ENCODE measurements around the gene CRYBB3. TPM values are rescaled to one million over a fixed set of nuclear protein-coding genes. Genes with fewer than 3 reads are reported as not detected.

Gene CRYBB3
- total RNA-seq, 4 donors from 2014 or later = 0.65 TPM; not detected in 3

DNA sequence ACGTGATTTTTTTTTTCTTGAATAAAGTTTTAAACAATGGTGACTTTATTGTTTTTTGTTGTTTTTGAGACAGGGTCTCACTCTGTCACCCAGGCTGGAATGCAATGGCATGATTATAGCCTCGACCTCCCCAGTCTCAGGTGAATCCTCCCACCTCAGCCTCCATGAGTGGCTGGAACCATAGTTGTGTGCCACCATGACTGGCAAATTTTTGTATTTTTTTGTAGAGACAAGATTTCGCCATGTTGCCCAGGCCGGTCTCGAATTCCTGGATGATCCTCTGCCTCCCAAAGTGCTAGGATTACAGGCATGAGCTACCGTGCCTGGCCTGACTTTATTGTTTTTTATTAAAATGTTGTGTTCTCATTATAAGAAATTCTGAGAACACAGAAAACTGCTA is 12.2 kb upstream of the CRYBB3 start:
- WGBS, 2 donors = 83 to 84% methylated on average over 6 of the region's 6 CpGs
- TF ChIP-seq POLR2A (IDR thresholded peaks at IDR 0.05) = no peak
- TF ChIP-seq CTCF (IDR thresholded peaks at IDR 0.05) = no peak
- H3K4me3 ChIP-seq (ENCODE audit: low read depth, poor library complexity, severe bottlenecking) = no peak overlapping the region
- intact Hi-C loops (cut with DNase I; ENCODE audit: low total_unique reads) = no loop called here
- no peak for DNase-seq (ENCODE audit: low spot score in 2 of 2)

DNA sequence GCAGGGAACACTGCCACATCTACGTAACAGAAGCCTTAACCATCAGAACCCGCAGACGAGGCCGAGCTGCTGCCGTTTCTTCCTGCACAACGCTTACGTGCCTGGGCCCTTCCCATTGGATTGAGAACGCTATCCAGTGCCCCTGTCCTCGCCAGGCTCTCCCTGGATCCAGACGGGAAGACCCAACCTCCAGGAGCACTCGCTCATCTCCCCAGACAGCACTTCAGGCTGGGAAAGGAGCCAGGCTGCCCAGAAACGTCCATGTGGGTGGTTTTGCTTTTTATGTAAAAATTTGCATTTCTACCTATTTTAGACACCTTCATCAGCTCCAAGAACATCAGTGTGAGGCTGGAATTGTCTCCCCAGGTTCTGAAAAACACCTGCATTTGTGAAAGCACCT is 7.3 kb upstream of the CRYBB3 start:
- DNase-seq (ENCODE audit: low spot score in 2 of 2) = no peak
- intact Hi-C loops (cut with DNase I; ENCODE audit: low total_unique reads) = no loop called here
- TF ChIP-seq POLR2A (IDR thresholded peaks at IDR 0.05) (no peak), CTCF (IDR thresholded peaks at IDR 0.05) (no peak)
- no peak overlapping the region for H3K4me3 ChIP-seq (ENCODE audit: low read depth, poor library complexity, severe bottlenecking)
- WGBS, 2 donors = 82% methylated on average over 12 of the region's 12 CpGs

GRCh38 chr22:25193130-25193529 is 6.5 kb upstream of the CRYBB3 start:
- intact Hi-C loops (cut with DNase I; ENCODE audit: low total_unique reads) = no loop called here
- WGBS, 2 donors = 67 to 71% methylated on average over 4 of the region's 4 CpGs
- TF ChIP-seq CTCF (IDR thresholded peaks at IDR 0.05) (no peak), POLR2A (IDR thresholded peaks at IDR 0.05) (no peak)
- H3K4me3 ChIP-seq (ENCODE audit: low read depth, poor library complexity, severe bottlenecking) = no peak overlapping the region
- no peak for DNase-seq (ENCODE audit: low spot score in 2 of 2)

- DNase-seq (ENCODE audit: low spot score in 2 of 2) = no peak
- TF ChIP-seq CTCF (IDR thresholded peaks at IDR 0.05) (no peak), POLR2A (IDR thresholded peaks at IDR 0.05) (no peak)
- intact Hi-C loops (cut with DNase I; ENCODE audit: low total_unique reads) = no loop called here
- H3K4me3 ChIP-seq (ENCODE audit: low read depth, poor library complexity, severe bottlenecking) = no peak overlapping the region
- 54 to 65% methylated on average over 3 of the region's 3 CpGs for WGBS, 2 donors
Observed at GRCh38 chr22:25193548-25193947, 6.1 kb upstream of the CRYBB3 start.

- 90 to 91% methylated on average over 5 of the region's 5 CpGs for WGBS, 2 donors
- DNase-seq (ENCODE audit: low spot score in 2 of 2) = no peak
- TF ChIP-seq POLR2A (IDR thresholded peaks at IDR 0.05) (no peak), CTCF (IDR thresholded peaks at IDR 0.05) (no peak)
- no peak overlapping the region for H3K4me3 ChIP-seq (ENCODE audit: low read depth, poor library complexity, severe bottlenecking)
- intact Hi-C loops (cut with DNase I; ENCODE audit: low total_unique reads) = no loop called here
Observed at GRCh38 chr22:25196326-25196725, 3.3 kb upstream of the CRYBB3 start.

GRCh38 chr22:25197340-25197739 is 2.3 kb upstream of the CRYBB3 start:
- 91 to 92% methylated on average over 4 of the region's 4 CpGs for WGBS, 2 donors
- no peak overlapping the region for H3K4me3 ChIP-seq (ENCODE audit: low read depth, poor library complexity, severe bottlenecking)
- TF ChIP-seq POLR2A (IDR thresholded peaks at IDR 0.05) (no peak), CTCF (IDR thresholded peaks at IDR 0.05) (no peak)
- DNase-seq (ENCODE audit: low spot score in 2 of 2) = no peak
- intact Hi-C loops (cut with DNase I; ENCODE audit: low total_unique reads) = no loop called here

Measured in lower leg skin (tissue), 4 donors.